ENCODE data around the gene DGKB. TPM values are rescaled to one million over a fixed set of nuclear protein-coding genes. Genes with fewer than 3 reads are reported as not detected.

Gene DGKB
- total RNA-seq, 1 donor from 2014 or later, result 0.32 TPM

DNA sequence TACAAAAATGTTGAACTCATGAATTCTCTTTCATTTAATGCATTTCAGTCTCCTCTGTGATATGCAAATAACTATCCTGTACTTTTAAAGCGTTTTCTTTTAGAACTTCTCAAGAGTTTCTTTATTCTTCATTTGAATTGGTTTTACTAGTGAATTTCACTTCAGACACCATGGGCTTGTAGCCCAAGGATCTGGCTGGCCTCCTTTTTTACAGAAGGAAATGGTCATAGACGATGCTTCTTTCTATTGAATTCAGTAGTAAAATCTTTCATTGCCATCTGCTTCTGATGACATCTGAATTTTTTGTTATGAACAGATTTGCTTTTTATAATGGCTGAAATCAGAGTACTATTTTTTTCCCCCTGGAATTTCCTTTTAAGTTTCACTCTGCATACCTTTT lies 777.8 kb downstream of the DGKB start:
- Mint-ChIP-seq H3K27ac (ENCODE audit: unreplicated experiment) (no peak overlapping the region), H3K27me3 (ENCODE audit: unreplicated experiment) (peaks cover 4% of the 10 kb centered on the region), H3K9me3 (ENCODE audit: unreplicated experiment) (no peaks in the 10 kb centered on the region), H3K36me3 (ENCODE audit: unreplicated experiment) (no peaks in the 10 kb centered on the region), H3K4me1 (ENCODE audit: unreplicated experiment) (peaks cover 2% of the 10 kb centered on the region), H3K4me3 (ENCODE audit: unreplicated experiment) (no peak overlapping the region)
- DNase-seq (ENCODE audit: extremely low spot score, unreplicated experiment), result no peak
- TF ChIP-seq, protein P1, sequence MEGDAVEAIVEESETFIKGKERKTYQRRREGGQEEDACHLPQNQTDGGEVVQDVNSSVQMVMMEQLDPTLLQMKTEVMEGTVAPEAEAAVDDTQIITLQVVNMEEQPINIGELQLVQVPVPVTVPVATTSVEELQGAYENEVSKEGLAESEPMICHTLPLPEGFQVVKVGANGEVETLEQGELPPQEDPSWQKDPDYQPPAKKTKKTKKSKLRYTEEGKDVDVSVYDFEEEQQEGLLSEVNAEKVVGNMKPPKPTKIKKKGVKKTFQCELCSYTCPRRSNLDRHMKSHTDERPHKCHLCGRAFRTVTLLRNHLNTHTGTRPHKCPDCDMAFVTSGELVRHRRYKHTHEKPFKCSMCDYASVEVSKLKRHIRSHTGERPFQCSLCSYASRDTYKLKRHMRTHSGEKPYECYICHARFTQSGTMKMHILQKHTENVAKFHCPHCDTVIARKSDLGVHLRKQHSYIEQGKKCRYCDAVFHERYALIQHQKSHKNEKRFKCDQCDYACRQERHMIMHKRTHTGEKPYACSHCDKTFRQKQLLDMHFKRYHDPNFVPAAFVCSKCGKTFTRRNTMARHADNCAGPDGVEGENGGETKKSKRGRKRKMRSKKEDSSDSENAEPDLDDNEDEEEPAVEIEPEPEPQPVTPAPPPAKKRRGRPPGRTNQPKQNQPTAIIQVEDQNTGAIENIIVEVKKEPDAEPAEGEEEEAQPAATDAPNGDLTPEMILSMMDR (IDR thresholded peaks at IDR 0.05), result no peak

DNA sequence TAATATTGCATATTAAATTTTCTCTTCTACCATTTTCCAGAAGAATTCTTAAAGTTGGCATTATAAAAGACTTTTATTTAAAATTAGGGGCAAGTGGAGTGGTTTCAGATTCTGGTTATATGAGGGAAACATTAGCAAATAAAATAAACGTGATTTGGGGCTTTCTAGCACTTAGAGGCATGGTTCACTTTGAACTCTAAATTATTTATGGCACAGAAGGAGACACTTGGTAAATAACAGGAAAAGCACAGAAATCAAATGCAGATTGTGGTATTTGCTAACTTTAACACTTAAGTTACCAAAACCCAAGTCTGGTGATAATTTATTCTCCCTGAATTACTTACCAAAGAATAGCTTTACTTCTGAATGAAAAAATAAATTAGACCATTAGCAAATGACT lies 778.6 kb downstream of the DGKB start:
- no peak overlapping the region for H3K4me3 Mint-ChIP-seq (ENCODE audit: unreplicated experiment)
- H3K27me3 Mint-ChIP-seq (ENCODE audit: unreplicated experiment), result peaks cover 4% of the 10 kb centered on the region
- H3K27ac Mint-ChIP-seq (ENCODE audit: unreplicated experiment), result no peak overlapping the region
- DNase-seq (ENCODE audit: extremely low spot score, unreplicated experiment), result no peak
- H3K9me3 Mint-ChIP-seq (ENCODE audit: unreplicated experiment), result no peaks in the 10 kb centered on the region
- peaks cover 2% of the 10 kb centered on the region for H3K4me1 Mint-ChIP-seq (ENCODE audit: unreplicated experiment)
- no peaks in the 10 kb centered on the region for H3K36me3 Mint-ChIP-seq (ENCODE audit: unreplicated experiment)
- TF ChIP-seq, protein P1 (IDR thresholded peaks at IDR 0.05), result no peak

DNA sequence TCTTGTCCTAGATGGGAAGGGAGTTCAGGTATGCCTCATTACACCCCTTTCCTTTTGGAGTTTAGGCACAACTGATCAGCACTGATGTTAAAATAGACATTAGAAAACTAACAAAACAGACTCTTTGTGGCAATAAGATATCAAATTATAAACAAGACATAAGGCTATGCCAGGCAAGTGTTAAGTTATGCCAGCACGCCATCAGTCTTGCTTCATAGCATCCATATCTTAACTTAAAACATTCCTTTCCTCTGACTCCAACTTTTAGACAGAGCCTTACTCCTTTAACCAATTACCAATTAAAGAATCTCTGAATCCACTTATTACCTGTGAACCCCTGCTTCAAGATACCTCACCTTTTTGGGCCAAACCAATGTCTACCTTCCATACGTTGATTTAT lies 786.9 kb downstream of the DGKB start:
- Mint-ChIP-seq H3K36me3 (ENCODE audit: unreplicated experiment) (no peaks in the 10 kb centered on the region), H3K4me1 (ENCODE audit: unreplicated experiment) (no peaks in the 10 kb centered on the region), H3K27ac (ENCODE audit: unreplicated experiment) (no peak overlapping the region), H3K4me3 (ENCODE audit: unreplicated experiment) (no peak overlapping the region), H3K9me3 (ENCODE audit: unreplicated experiment) (no peaks in the 10 kb centered on the region), H3K27me3 (ENCODE audit: unreplicated experiment) (no peaks in the 10 kb centered on the region)
- TF ChIP-seq, protein P1 (IDR thresholded peaks at IDR 0.05), result no peak
- DNase-seq (ENCODE audit: extremely low spot score, unreplicated experiment), result no peak

DNA sequence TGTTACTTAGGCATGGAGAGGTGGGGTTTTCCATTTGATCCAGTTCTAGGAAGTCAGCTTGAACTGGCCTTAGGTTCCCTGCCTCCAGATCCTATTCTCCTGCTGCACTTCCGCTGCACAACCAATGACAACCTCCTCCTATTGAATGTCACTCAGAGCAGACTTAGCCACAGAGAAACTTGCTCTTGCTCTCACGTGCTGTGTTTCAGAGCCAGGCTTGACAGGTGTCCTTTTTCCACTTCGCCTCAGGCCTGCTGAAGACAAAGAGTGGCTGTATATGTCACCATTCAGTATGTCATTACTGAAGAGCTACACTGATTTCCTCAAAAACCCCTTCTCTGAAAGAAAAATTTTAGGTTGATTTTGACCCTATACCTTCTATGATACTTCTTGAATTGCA lies 797.7 kb downstream of the DGKB start:
- TF ChIP-seq, protein P1 (IDR thresholded peaks at IDR 0.05), result no peak
- H3K27ac Mint-ChIP-seq (ENCODE audit: unreplicated experiment), result no peak overlapping the region
- H3K27me3 Mint-ChIP-seq (ENCODE audit: unreplicated experiment), result peaks cover 6% of the 10 kb centered on the region
- H3K9me3 Mint-ChIP-seq (ENCODE audit: unreplicated experiment), result no peaks in the 10 kb centered on the region
- H3K36me3 Mint-ChIP-seq (ENCODE audit: unreplicated experiment), result no peaks in the 10 kb centered on the region
- no peak for DNase-seq (ENCODE audit: extremely low spot score, unreplicated experiment)
- H3K4me3 Mint-ChIP-seq (ENCODE audit: unreplicated experiment), result no peak overlapping the region
- H3K4me1 Mint-ChIP-seq (ENCODE audit: unreplicated experiment), result no peaks in the 10 kb centered on the region

DNA sequence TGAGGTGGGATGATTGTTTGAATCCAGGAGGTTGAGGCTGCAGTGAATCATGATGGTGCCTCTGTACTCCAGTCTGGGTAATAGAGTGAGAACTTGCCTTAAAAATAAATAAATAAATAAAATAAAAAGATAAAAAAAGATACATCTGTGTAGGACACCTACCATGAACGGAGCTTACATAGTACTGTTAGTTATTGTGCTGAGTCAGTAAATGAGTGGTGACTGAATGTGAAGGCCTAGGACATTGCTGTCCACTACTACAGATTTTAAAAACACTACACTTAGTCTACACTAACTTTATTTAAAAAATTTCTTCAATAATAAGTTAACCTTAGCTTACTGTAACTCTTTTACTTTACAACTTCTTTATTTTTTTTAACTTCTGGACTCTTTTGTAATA lies 806.4 kb downstream of the DGKB start:
- H3K36me3 Mint-ChIP-seq (ENCODE audit: unreplicated experiment), result no peaks in the 10 kb centered on the region
- H3K27ac Mint-ChIP-seq (ENCODE audit: unreplicated experiment), result no peak overlapping the region
- no peak for DNase-seq (ENCODE audit: extremely low spot score, unreplicated experiment)
- peaks cover 6% of the 10 kb centered on the region for H3K27me3 Mint-ChIP-seq (ENCODE audit: unreplicated experiment)
- no peak overlapping the region for H3K4me3 Mint-ChIP-seq (ENCODE audit: unreplicated experiment)
- TF ChIP-seq, protein P1 (IDR thresholded peaks at IDR 0.05), result no peak
- H3K4me1 Mint-ChIP-seq (ENCODE audit: unreplicated experiment), result no peaks in the 10 kb centered on the region
- H3K9me3 Mint-ChIP-seq (ENCODE audit: unreplicated experiment), result no peaks in the 10 kb centered on the region

All from osteocyte (in vitro differentiated cells).